Measurements from ENCODE around the gene MEDAG.
"Not testable (repeated sequence)": the region's sequence is repeated elsewhere in the genome, so short reads cannot be mapped to it uniquely, and the experiment has no call there.

MEDAG gene

DNA sequence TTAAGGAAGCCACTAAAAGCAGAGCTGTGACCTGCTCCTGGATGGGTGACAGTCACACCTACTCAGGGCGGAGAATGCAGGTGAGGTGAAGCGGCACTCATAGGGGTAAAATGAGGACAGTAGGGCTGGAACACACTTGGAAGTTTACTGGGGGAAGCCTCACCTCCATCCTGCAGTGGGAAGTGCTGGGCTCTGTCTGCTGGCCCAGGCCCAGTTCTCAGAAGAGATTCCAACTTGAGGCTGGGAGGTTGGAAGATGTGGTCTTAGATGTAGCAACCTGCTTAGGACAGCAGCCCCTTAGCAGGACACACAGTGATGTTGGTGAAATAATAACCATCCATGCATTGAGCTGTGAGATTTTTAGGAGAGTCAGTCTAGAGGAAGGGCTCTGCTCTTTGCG is 4.6 kb downstream of the MEDAG start:
- DNase-seq = no peak

DNA sequence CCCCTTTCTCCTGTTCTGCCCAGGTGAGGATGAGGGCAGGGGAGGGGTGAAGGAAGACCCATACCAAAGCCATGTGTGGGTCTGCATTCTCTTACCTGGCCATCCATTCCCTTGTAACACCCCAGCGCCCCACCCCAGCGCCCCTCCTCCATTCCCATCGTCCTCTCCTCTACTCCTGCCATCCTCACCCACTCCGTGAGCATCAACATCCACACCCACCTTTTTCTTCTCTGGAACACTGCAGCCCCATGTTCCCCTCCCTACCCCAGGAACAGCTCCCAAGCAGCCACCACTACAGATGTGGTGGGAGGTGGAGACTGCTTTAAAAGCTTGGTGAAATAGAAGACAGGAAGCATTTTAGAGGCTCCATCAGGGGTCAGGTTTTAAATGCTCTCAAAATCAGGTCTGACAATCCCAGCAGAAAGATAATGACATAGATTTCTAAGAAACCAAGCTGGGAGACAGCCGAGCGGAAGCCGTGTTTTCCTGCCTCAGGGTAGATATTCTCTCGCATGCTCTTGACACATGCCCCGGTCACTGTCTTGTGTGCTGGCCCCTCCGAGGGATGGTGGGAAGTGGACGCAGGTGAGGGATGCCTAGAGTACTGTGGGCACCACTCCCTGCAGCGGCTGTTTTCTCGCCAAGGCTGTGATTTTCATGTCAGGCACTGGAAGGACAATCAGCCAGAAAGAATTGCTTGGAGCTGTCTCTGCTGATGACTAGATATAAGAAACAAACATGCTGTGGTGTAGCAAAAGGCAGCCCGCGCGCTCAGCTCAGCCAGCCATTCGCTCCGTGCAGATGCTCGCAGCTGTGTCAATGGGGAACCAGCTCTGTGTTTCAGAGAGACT is 9.8 kb downstream of the MEDAG start:
- DNase-seq = no peak

DNA sequence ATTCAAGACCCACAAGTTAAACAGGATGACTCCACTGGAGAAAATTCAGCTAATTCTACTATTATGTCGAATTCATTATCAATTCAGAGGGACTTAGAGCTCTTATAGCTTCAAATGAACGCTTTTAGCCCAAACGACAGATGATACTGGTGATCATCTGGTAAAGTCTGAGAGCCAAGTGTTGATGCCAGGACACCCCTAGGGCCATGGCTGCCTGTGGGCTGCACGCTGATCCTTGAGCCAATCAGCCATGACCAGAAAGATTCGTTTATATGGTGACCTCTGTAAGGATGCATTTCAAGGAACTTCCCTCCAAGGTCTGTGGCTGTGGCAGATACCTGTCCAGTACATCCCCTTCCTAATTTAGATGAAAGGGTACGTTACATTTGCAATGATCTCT is 10.9 kb downstream of the MEDAG start:
- DNase-seq = no peak

DNA sequence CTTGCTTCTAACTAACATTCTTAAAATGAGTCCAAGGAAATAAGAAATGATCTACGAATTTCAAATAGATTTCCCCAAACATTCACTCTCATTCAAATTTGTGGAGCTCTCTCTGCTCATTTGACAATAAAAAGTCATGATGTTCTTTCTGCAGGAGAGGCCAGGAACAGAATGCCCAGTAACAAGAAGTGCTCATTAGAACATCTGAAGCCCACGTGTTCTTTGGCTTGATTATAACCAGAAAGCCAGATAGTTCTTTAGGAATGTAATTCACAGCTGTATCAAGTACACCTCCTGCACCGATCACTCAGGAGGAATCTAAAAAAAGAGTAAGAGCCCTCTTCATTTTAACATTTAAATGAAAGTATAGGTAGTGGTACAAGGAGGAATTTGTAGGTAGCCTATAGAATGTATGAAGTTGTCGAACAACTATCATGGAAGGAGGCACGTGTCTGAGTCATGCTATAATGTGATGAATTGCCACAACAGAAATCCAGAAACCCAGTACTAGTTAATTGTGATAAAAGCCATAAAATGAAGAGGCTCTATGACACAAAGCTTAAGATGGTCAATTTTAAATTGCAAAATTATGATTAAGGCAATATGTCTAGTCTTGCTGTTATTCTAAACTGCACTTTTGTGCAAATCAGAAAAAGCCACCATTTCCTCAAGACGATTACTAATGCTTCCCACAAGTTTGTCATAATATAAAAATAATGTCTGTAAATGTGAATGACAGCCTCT is 12.8 kb downstream of the MEDAG start:
- no peak for DNase-seq

DNA sequence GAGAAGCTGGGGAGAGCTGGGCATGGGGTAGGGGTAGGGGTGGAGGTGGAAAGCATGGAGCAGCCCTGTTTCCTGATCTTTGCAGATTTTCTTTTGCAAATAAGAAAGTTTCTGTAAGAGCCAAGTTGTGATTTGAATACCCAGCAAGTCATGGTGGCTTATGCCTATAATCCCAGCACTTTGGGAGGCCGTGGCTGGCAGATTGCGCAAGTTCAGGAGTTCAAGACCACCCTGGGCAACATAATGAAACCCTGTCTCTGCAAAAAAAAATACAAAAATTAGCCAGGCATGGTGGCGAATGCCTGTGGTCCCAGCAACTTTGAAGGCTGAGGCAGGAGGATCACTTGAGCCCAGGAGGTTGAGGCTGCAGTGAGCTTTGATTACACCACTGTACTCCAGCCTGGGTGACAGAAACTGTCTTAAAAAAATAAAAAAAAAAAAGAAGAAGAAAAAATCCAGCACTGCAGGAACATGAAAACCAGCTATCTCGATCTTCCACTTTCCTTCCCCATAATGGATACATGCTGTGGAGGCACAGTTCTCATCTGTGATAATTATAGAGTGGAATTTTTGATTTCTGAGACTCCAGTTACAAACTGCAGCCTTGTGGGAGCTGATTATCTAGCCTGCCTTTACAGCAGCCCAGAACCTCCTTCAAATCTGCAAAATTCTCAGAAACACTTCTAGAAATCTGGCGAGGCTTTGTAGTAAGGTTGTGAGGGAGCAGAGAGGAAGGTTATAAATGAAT is 14.3 kb downstream of the MEDAG start:
- DNase-seq = no peak

DNA sequence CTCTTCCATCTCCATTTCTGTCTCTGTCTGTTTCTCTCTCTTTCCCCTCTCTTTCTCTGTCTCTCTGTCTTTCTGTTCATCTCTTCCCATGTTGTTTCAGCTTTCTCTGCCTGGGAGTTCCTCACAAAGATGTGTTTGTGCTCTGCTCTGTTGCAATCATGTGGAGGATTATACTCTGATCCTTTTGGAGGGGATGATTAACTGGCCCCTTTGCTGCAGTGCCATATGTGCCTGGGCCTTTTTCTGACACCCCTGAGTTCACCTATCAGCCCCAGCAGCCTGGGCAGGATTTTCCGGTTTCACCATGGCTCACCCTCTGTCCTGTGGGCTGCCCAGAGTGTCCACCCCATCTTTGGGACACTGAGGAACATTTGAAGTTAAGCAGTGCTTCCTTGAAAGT is 17.3 kb downstream of the MEDAG start:
- no peak for DNase-seq

DNA sequence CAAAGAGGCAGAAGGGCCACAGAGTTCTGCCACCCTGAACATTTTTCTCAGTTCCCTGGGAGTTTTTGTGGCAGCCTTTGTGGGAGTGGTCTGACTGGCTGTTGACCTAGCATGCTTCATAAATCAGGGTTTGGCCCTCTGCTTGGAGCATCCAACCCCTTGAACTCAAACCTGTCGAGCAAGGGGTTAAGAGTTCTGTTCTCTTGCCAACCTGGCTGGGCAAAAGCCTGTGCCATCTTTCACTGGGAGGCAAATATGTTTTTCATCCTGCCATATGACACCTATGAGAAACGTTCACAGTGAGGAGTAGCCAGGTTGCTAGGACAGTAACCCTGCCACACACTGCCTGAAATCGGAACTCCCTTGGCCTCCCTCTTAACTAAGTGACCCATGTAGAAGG is 18.6 kb downstream of the MEDAG start:
- DNase-seq = no peak

DNA sequence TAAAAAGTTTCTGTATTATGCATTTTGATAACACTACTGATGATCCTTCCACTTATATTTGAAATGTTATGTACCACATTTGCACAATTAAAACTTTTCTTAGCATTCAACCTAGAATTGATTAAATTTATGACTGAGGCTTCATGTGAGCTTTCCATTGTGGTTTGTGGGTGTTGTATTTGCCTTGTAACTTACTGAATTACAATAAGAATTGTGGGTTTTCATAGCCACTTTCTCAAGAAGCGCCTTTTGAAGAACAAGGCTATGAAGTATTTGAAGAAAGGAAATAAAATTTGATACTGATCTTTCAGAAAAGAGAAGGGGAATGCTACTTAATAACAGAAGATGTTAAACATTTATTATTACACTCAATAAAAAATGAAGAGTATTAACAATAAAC is 19.4 kb downstream of the MEDAG start:
- DNase-seq = no peak

DNA sequence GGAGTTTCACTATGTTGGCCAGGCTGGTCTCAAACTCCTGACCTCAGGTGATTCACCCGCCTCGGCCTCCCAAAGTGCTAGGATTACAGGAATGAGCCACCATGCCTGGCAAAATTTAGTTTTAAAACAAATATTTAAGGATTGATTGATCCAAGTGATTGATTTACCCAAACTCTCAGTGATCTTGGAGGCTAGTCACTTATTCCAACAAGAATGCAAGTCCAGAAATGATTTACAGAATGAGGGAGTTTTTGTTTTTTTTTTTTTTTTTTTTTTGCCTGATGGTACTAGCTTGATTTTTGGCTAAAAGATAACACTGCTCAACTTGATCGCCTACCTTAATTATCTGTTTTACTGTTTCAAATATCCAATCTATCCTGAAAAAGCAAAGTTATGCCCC is 20.7 kb downstream of the MEDAG start:
- DNase-seq = no peak

DNA sequence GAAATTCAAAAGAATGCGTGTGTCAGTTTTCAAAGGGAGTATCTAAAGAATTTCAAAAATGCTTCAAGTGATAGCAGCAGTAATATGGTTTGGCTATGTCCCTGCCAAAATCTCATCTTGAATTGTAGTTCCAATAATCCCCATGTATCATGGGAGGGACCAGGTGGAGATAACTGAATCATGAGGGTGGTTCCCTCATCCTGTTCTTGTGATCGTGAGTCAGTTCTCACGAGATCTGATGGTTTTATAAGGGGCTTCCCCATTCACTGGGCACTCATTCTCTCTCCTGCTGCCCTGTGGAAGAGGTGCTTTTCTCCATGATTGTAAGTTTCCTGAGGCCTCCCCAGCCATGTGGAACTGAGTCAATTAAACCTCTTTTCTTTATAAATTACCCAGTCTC is 21.1 kb downstream of the MEDAG start:
- not testable (repeated sequence) for DNase-seq

DNA sequence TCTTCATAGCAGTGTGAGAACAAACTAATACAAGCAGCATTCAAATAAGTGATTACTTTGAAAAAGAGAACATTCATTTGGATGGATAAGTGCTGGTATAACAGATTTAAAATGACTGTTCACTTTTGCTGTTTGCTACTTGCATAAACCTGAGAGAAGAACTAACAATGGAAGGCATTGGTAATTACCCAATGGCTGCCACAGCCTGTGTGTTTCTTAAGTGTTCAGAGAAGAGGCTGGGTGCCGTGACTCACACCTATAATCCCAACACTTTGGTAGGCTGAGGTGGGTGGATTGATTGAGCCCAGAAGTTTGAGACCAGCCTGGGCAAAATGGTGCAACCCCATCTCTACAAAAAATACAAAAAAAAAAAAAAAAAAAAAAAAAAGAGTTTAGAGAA is 21.5 kb downstream of the MEDAG start:
- no peak for DNase-seq

DNA sequence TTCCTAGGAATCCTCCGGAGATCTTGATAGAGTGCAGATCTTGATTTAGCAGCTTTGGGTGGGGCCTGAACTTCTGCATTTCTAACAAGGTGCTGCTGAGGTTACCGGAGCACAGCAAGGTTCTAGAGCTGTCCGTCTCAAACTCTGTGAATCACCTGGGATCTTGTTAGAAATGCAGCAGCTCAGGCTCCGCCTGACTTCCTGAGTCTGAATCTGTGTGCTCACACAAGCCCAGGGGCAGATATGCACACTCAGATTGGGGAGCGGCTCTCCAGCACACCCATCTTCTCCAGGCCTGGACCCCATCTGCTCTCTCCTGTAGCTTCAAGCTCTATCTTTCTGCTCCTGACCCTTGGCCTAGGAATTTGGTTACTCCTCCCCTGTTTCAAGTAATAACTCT is 22.9 kb downstream of the MEDAG start:
- DNase-seq = no peak

DNA sequence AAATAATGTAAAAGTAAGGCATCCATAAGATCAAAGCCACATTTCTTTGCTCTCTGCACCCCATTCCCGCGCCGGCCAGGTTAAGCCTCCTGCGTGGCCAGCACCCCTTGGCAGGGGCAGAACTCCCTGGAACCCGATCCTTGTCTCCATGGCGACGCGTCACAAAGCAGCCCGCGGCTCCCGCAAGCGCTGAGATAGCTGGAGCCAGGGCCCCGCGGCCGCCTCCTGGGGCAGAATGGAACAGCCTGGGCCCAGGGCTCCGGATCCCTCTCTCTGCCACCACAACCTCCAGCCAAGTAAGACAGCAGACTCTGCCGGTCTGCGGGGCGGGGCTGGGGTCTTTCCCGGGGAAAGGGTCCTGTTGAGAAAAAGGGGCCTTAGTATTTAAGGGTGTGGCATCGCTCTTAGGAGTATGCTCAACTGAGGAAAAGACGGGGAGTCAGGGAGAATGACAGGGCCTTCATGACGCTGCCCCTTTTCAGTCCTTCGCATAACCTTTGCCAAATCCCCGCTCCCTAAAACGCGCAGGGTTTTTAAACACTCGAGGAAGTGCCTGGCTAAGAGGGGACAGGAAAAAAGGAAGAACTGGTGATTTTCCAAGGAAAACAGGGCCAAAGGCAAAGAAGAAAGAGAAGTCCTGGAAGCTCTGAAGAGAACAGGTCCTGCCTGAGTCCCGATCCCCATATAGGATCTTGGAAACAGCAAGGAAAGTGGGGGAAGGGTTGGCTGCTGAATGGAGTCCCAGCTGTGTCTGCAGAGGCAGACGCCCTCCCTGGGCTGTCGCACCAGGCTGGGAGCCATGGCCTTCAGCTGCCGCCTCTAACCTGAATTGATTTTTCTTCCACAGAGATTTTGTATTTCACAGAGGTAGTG is 26.6 kb downstream of the MEDAG start, which contains the start of gene TEX26:
Gene TEX26, plus strand, starts transcription at position 176 of the 873 bp plus-strand sequence. Its CDS starts 60 bp downstream, at position 236.
- no peak for DNase-seq

DNA sequence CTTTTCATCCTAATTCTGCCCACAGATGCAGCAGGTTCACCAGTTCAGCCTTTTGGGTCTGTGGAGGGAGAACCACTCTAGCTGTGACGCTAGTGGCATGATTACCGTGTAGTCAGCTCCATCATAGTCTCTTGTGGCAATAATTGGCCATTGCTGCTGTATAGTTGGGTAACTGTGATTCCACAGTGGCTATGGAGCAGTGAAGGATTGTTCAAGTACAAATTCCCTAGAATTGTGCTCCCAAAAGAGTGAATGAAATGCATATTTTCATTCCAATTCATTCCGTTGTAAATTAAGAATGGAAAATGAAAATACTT is 27.2 kb downstream of the MEDAG start:
- no peak for DNase-seq

DNA sequence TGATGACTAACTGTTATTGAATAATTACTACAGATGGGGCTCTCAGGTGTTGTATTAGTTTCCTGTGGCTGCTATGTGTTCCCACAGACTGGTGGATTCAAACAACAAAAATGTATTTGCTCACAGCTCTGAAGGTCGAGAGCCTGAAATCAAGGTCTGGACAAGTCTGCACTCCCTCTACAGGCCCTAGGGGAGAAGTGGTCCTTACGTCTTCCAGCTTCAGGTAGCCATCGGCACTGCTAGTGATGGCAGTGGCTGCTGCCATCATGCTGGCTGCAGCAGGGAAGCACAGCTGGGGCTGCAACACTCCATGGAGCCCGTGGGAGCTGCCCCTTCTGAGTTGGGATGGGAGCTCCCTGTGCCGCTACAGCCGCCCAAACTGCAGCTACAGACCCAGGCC is 28.3 kb downstream of the MEDAG start:
- no peak for DNase-seq

DNA sequence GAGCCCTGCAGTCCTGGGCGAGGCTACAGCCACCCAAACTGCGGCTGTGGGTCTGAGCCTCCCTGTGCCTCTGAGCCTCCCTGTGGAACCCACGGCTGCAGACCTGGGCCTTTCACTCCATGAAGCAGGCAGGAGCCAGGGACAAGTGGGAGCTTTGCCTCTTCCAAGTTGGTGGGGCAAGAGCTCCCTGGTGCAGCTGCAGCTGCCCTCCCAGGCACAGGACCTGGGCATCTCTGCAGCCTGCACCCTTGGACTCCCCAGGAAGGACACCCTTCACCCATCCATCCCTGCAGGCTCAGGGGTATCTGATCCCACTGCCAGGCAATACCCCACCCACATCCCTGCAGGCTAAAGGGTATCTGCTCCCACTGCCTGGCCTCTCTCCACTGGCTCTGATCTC is 28.7 kb downstream of the MEDAG start:
- no peak for DNase-seq

DNA sequence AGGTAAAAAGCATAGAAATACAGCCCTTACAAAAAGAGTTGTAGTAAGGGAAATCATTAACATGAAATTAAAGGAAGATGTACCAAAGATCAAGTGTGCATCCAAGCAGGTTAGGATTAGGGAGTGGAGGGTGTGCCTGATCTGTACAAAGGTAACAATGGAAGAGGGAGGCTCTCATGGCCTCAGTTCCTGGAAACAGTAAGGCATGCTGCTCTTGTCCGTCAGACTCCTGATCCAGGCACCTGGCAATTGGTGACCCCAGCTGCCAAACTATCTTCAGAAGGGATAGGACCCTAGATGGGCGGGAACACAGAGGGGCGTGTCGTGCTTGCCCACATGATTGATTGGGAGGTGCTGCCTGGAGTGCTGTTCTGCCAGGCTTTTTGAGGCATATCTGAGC is 30.9 kb downstream of the MEDAG start:
- no peak for DNase-seq

DNA sequence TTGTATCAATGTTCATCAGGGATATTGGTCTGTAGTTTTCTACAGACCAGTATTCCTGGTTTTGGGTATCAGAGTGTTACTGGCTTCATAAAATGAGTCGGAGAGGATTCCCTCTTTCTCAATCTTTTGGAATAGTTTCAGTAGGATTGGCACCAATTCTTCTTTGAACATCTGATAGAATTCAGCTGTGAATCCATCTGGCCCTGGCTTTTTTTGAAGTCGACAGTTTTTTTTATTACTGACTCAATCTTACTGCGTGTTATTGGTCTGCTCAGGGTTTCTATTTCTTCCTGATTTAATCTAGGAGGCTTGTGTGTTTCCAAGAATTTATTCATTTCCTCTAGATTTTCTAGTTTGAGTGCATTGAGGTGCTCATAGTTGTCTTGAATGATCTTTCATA is 37.8 kb downstream of the MEDAG start:
- DNase-seq = no peak

DNA sequence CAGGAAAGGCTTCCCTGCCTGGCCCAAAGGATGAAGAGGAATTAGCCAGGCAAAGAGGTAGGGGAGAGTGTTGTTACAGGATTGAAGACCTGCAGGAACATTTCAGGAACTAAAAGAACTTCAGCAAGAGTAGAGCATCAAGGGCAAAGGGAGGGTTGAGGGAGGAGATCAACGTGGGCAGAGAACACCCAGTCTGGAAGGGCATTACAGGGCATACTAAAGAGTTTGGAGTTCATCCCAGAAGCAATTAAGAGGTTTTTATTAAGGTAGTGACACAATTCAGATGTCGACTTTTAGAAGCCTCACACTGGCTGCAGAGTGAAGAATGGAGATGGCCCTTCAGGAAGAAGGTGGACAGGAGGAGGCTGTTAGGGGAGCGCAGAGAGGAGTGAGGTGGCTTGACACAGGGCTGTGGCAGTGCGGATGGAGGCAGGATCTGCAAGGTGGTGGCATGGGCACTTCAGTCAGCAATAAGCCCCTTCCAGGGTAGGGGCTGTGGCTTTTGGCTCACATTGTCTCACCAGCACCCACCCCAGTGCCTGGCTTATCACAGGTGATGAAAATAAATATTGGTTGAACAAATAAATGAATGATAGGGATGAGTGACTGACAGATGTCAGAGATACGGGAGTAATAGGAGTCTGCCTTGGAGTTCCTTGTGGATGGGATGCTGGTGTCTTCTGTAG is 51.3 kb downstream of the MEDAG start:
- DNase-seq = no peak

DNA sequence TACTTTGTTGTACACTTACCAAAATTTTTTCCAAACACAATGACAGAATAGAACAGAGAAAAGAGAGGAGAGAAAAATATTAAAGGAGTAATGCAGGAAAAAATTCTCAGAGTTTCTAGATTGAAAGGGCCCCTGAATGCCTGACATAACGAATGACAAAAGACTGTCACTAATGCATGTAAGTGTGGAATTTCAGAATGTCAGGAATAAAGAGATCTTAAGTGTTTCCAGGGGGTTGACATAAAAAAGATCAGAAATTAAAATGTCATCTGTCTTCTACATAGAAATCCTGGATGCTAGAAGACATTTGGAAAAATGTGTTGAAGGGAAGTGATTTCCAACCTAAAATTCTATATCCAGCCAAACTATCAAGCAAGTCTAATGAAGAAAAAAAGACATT is 53.6 kb downstream of the MEDAG start:
- no peak for DNase-seq

DNA sequence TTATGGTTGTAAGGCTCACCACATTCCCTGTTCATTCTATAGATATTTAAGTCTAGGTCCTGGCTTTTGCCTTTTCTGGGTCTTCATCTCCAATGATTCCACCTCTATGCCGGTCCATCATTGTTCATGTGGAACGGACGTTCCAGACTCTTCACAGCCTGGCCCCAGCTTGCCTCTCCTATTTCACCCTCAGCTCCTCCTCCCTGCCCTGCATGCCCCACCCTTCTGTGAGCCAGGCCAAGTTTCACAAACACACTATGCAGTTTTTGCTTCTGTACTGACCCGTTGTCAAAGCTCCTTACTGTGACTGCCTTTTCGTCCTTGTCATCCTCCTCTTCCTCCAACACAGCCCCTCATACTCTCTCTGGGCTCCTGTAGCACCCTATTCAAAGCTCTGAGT is 57.7 kb downstream of the MEDAG start:
- no peak for DNase-seq

DNA sequence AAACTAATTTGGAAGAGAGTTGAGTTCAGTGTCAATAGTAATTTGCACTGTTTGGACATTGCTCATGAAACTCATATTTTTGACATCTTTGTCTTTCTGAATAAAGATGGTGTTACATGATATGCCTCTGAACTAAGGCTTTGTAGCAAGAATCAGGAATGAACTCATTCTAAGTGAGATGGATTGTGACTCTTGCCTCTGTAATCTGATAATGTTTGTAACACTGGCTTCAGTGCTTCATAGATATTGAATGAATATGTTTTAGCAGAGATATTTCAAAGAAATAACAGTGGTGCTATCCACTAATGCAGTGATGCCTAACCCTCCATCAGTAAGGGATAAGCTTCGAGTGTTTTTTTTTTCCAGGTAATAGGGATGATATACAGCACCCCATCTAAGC is 59.3 kb downstream of the MEDAG start:
- no peak for DNase-seq
